GM12801 (cell line): ENCODE data around the gene ANKRD44.

Experiments
- TF ChIP-seq, protein P1 (sequence below): IDR thresholded peaks from one replicate; pipeline ENCODE4 v1.5.1; 2011; ENCODE audit warnings: control low read depth; ENCODE audit not compliant: insufficient read length; ENCODE audit errors: extremely low read depth

Gene ANKRD44

GRCh38 chr2:196963961-196964360 is 346.6 kb downstream of the ANKRD44 start:
- TF ChIP-seq, protein P1, sequence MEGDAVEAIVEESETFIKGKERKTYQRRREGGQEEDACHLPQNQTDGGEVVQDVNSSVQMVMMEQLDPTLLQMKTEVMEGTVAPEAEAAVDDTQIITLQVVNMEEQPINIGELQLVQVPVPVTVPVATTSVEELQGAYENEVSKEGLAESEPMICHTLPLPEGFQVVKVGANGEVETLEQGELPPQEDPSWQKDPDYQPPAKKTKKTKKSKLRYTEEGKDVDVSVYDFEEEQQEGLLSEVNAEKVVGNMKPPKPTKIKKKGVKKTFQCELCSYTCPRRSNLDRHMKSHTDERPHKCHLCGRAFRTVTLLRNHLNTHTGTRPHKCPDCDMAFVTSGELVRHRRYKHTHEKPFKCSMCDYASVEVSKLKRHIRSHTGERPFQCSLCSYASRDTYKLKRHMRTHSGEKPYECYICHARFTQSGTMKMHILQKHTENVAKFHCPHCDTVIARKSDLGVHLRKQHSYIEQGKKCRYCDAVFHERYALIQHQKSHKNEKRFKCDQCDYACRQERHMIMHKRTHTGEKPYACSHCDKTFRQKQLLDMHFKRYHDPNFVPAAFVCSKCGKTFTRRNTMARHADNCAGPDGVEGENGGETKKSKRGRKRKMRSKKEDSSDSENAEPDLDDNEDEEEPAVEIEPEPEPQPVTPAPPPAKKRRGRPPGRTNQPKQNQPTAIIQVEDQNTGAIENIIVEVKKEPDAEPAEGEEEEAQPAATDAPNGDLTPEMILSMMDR, result no peak

- TF ChIP-seq, protein P1, result no peak
Observed at GRCh38 chr2:196963043-196963442, 347.5 kb downstream of the ANKRD44 start.

DNA sequence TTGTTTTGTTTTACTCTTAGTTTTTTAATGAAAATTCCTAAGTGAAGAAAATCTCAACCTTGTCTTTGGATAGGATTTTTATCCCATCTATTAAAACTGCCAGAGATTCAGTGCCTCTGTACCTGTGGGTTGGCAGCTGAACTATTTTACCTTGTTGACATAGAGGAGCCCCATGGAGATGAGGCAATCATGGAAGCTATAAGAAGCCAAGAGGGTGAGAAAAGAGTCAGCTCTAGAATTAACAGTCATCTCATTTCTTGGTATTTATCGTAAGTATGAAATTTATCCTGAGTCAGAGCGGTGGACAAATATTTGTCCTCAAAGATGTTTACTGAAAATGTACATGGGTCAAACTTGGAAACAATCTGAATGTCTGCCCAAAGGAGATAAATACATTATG is 348.3 kb downstream of the ANKRD44 start:
- TF ChIP-seq, protein P1, result no peak

DNA sequence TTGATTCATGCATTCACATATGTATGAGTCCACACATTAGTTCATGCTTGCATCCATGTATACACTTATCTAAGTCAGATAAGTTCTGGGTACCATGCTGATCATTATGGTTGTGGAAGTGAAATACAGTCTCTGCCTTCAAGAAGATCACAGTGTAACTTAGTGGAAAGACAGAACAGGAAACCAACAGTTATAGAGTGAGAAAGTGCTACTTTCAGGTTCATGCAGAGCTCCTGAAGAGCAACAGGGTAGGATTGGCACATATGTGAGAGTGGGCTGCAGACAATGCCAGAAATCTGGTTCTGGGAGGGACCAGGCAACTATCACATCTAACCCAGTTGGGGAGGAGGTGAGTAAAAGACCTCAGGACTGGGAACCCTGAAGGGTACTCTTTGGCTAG is 348.7 kb downstream of the ANKRD44 start:
- TF ChIP-seq, protein P1, result no peak

- TF ChIP-seq, protein P1, result no peak
Observed at GRCh38 chr2:196959734-196960338, 350.7 kb downstream of the ANKRD44 start.

DNA sequence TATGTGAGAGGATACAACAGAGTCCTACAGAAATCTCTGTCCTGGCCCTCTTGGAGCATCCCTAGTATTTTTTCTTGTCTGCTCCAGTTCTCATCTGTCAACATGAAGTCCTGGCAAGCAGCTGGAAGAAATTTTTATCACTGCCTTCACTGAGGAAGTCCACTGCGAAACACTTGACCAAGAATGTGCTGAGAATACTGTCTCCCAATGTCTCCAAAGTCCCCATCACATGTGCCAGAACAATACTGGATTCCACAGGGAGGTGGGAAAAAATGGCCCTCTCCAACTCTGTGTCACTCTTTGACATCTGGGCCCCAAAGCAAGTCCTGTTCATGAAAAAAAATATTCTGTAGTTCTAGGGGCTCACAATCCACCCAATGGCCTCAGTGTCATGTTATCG is 351.3 kb downstream of the ANKRD44 start:
- TF ChIP-seq, protein P1, result no peak

- TF ChIP-seq, protein P1, result no peak
Observed at GRCh38 chr2:196957881-196958525, 352.6 kb downstream of the ANKRD44 start.

DNA sequence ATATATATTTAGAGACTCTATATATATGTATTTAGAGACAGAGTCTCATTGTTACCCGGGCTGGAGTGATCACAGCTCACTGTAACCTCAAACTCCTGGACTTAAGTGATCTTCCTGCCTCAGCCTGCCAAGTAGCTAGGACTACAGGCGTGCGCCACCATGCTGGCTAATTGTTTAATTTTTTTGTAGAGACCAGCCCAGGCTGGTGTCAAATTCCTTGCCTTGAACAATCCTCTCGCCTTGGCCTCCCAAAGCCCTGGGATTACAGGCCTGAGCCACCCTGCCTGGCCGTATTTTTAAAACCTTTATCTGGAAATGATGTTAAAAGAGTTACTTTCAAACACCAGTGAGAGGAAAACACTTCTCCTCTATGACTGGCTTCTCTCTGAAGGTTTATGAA is 353.1 kb downstream of the ANKRD44 start:
- TF ChIP-seq, protein P1, result no peak
